ENCODE data around the gene GDPD5.

GDPD5 gene

GRCh38 chr11:75525433-75526191, at the start of gene GDPD5:
TSS of gene GDPD5 (minus strand) at chr11:75525941. CDS start at chr11:75477735, 48,206 bp downstream.
- DNase-seq: peak; percentile 75

- no peak for DNase-seq
These were observed 49.2 kb upstream of the GDPD5 start for GRCh38 chr11:75574698-75575602.

GRCh38 chr11:75572744-75573143, 47.0 kb upstream of the GDPD5 start:
- DNase-seq: no peak

GRCh38 chr11:75571625-75572024, 45.9 kb upstream of the GDPD5 start:
- no peak for DNase-seq

GRCh38 chr11:75570559-75571139, 44.9 kb upstream of the GDPD5 start:
- no peak for DNase-seq

GRCh38 chr11:75568616-75569219, 43.0 kb upstream of the GDPD5 start:
- DNase-seq: no peak

GRCh38 chr11:75567971-75568370, 42.2 kb upstream of the GDPD5 start:
- DNase-seq: no peak

GRCh38 chr11:75566763-75567279, 41.1 kb upstream of the GDPD5 start:
- no peak for DNase-seq

- no peak for DNase-seq
These were observed 40.4 kb upstream of the GDPD5 start for GRCh38 chr11:75565916-75566762.

GRCh38 chr11:75565221-75565814, 39.6 kb upstream of the GDPD5 start:
- no peak for DNase-seq

- no peak for DNase-seq
These were observed 38.3 kb upstream of the GDPD5 start for GRCh38 chr11:75563978-75564552.

- DNase-seq: no peak
These were observed 37.8 kb upstream of the GDPD5 start for GRCh38 chr11:75563501-75563977.

- DNase-seq: no peak
These were observed 37.2 kb upstream of the GDPD5 start for GRCh38 chr11:75562836-75563484.

- peak; percentile 79 for DNase-seq
These were observed 36.5 kb upstream of the GDPD5 start, which contains the start of gene SERPINH1 for GRCh38 chr11:75562048-75562835. TSS of gene SERPINH1 (plus strand) at chr11:75562253. CDS start at chr11:75566350, 4,097 bp downstream.

- DNase-seq: no peak
These were observed 35.8 kb upstream of the GDPD5 start for GRCh38 chr11:75561426-75562047.

- no peak for DNase-seq
These were observed 34.9 kb upstream of the GDPD5 start for GRCh38 chr11:75560644-75561043.

- no peak for DNase-seq
These were observed 33.5 kb upstream of the GDPD5 start for GRCh38 chr11:75558939-75559843.
